Amniotic stem cell (primary cell): Measurements from ENCODE around the gene HS3ST6.
"Not testable (repeated sequence)": the region's sequence is repeated elsewhere in the genome, so short reads cannot be mapped to it uniquely, and the experiment has no call there.

Experiments
- DNase-seq: peaks from one replicate; lab custom pipeline; 2025; lab: John Stamatoyannopoulos, UW

Gene HS3ST6

GRCh38 chr16:1877089-1877488, 41.1 kb downstream of the HS3ST6 start:
- DNase-seq, result no peak

GRCh38 chr16:1876468-1876867, 41.7 kb downstream of the HS3ST6 start:
- no peak for DNase-seq

- not testable (repeated sequence) for DNase-seq
These were observed 42.1 kb downstream of the HS3ST6 start for GRCh38 chr16:1876066-1876465.

- DNase-seq, result no peak
These were observed 43.4 kb downstream of the HS3ST6 start for GRCh38 chr16:1874854-1875253.

DNA sequence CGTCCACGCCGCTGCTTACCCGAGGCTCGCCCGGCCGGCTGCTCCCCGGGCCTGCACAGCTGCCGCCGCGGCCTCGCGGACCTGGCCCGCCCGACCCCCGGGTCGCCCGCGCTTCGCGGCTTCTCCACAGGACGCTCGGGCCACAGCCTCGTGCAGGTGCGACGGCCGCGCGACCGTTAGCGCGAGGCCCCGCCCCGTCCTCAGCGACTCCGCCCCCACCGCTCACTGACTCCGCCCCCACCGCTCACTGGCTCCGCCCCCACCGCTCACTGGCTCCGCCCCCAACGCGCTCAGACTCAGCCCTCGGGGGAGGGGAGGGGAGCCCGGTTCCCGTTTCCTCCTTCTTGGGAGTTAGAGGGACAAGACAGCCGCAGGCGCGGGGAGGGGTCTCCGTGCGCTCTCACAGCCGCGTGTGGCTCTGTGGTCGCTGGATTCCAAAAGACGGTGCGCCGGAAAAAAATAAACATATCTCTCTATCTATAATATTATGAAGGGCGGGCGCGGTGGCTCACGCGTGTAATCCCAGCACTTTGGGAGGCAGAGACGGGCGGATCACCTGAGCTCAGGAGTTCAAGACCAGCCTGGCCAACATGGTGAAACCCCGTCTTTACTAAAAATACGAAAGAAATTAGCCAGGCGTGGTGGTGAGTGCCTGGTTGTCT, 46.1 kb downstream of the HS3ST6 start, which contains the start of gene MEIOB:
Gene MEIOB (minus strand): TSS at position 191 of the 662 bp plus-strand sequence. CDS start 3,989 bp downstream, outside the sequence.
- no peak for DNase-seq

DNA sequence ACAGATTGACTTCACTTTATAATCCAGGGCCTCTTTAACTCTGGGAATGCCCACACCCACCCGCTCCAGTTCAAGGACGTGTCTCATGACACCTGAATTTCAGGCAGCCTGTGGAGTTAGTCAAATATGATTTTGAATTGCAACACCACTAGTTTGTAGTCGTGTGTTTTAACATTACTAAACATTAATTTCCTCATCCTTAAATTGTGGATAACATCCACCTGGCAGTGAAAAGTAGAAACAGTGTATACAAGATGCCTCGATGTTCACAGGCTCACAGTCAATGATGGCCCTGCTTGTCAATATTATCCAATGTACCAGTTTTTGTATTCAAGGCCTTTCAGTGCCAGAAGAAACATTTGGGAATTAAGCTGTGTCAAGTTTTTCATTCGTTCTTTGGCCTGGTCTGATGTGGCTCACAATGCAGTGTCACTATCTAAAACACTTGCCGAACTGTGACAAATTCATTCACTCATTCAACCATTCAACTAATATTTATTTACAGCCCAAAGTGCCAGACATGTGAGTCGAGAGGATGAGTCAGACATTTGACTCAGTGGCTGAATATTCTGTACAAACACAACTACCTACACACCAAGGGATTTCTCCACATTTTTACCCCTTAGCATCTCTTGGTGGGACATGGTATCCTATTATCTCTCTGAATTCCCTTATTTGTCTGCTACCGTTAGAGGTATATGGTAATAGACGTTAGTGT, 47.7 kb downstream of the HS3ST6 start:
- peak; percentile 15 for DNase-seq

GRCh38 chr16:1865902-1866690, 52.1 kb downstream of the HS3ST6 start:
- no peak for DNase-seq

DNA sequence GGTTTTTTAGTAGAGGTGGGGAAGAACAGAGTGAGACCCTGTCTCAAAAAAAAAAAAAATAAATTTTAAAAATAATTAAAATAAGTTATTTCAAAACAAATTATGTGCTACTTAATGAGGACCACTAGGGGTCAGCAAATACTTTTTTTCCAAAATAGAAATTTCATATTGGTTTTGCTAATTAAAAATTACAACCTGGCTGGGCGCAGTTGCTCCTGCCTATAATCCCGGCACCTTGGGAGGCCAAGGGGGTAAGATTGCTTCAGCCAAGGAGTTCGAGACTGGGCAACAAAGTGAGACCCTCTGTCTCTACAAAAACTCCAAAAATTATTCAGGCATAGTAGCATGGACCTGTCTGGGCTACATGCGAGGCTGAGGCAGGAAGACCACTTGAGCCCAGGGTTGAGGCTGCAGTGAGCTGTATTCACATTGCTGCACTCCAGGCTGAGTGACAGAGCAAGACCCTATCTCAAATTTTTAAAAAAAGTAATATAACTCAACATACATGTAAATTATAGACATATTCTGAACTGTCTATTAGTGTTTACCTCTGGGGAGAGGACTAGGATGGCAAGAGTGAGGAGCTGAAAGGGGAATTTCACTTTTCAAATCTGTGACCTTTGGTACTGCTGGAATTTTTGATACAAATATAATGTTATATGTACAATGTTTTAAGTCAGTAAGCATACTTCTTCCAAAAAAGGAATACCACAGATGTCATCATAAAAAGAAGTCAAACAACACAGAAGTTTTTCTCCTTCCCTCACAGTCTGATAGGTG, 54.3 kb downstream of the HS3ST6 start:
- peak; percentile 9 for DNase-seq

DNA sequence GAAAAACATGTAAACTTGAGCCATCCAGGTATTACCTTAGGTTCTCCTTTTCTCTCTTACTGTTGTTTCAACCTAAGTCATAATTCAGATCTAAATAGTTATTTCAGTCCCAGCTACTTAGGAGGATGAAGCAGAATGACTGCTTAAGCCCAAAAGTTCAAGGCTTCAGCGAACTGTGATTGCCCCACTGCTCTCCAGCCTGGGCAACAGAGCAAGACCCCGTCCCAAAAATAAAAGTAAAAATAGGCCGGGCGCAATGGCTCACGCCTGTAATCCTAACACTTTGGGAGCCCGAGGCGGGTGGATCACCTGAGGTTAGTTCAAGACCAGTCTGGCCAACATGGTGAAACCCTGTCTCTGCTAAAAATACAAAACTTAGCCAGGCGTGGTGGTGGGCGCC, 55.8 kb downstream of the HS3ST6 start:
- no peak for DNase-seq

DNA sequence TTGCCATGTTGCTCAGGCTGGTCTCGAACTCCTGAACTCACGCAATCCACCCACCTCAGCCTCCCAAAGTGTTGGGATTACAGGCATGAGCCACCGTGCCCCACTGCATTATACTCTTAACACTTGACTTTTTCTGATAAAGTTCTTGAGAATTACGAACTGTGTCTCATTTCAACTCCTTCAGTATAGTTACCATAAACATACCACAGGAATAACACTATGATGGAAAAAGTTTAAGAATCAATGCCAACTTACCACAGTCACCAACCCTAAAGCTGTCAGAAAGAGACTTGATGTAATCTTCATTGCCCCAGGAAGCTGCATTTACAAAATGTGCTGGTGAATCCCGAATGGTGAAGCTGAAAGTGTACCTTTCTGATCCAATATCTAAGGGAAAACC, 56.5 kb downstream of the HS3ST6 start:
- DNase-seq, result no peak
